H1 (cell line): ENCODE data around the gene NEFH. TPM values are rescaled to one million over a fixed set of nuclear protein-coding genes. Genes with fewer than 3 reads are reported as not detected.

ENCODE experiments used
- CHD7 ChIP-seq: fragments of 300-600 bp; sonication (generic); IDR thresholded peaks from 2 replicates; pipeline ENCODE4 v1.7.1; 2012; ENCODE audit warnings: low read length, moderate library complexity, mild to moderate bottlenecking, inconsistent platforms; ENCODE audit not compliant: insufficient replicate concordance
- CTBP2 ChIP-seq: IDR thresholded peaks from 2 replicates; pipeline ENCODE4 v1.7.0; 2011; ENCODE audit warnings: borderline replicate concordance, mild to moderate bottlenecking, moderate library complexity, mixed read lengths, low read length; ENCODE audit not compliant: insufficient read depth, insufficient read length
- CTCF ChIP-seq, 3 experiments: IDR thresholded peaks; 1 replicate in 2 of 3; 2 replicates in 1 of 3; pipeline versions ENCODE4 v1.5.1 to v1.6.1; 2011; ENCODE audit warnings: low read length in 3 of 3, mild to moderate bottlenecking in 3 of 3, inconsistent platforms in 2 of 3, low read depth in 1 of 3, moderate library complexity in 1 of 3; ENCODE audit not compliant: insufficient read depth in 1 of 3; ENCODE audit errors: control extremely low read depth in 1 of 3
- EZH2 ChIP-seq: fragments of 200-600 bp; sonication (generic); IDR thresholded peaks from 2 replicates; pipeline ENCODE4 v1.7.1; 2012; ENCODE audit warnings: low read depth, mild to moderate bottlenecking, moderate library complexity, low read length, inconsistent platforms; ENCODE audit not compliant: severe bottlenecking
- SUZ12 ChIP-seq: fragments of 200-600 bp; sonication (generic); IDR thresholded peaks from 2 replicates; pipeline ENCODE4 v1.6.1; 2012; ENCODE audit warnings: mild to moderate bottlenecking, inconsistent platforms, low read length, moderate library complexity, mixed read lengths
- polyA plus RNA-seq, 7 experiments: library from polyadenylated mRNA; depleted of rRNA in 3 of 7; stranded (reverse) in 5 of 7; unstranded in 2 of 7; fragments of >200 nt in 5 of 7; fragments of 200-250 nt in 2 of 7; gene quantifications; 1 replicate in 5 of 7; 2 replicates in 1 of 7; 4 replicates in 1 of 7; pipeline versions ENCODE4 v1.2.1 to v1.2.3, GENCODE V29; 2011 to 2013; ENCODE audit warnings: missing spikeins in 2 of 7, mixed read lengths in 2 of 7
- total RNA-seq: library from RNA; stranded (reverse); fragmentation: NEBNext Ultra II Directional; extraction: Animal tissue kit (Norgen Biotek cat#: 25700); gene quantifications from 2 replicates; pipeline ENCODE4 v1.2.1, GENCODE V29; 2021

Gene NEFH
- total and polyA plus RNA-seq, 2 of the 8 experiments (the other 6 are each of a cell fraction or from before 2014, with no cell fraction given): 0.57 to 2.3 TPM

DNA sequence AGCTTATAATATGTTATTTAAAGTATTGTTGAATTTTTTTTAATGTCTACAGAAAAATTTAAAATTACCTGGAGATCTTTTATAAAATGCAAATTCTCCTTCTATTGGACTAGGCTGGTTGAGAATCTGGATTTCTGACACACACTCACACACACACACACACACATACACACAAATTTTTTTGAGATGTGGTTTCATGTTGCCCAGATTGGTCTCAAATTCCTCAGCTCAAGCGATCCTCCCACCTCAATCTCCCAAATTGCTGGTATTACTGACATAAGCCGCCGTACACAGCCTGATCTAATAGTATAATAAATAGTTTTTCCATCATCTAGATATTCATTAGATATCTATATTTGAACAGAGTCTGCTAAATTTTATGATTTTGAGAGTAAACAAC, 46.2 kb upstream of the NEFH start (continued):
- TF ChIP-seq CHD7 (no peak), EZH2 (no peak), SUZ12 (no peak), CTCF (IDR thresholded peaks at IDR 0.05; ENCODE audit: control extremely low read depth in 1 of 3, insufficient read depth in 1 of 3, low read depth in 1 of 3, low read length in 3 of 3) (no peak), CTBP2 (no peak)
